ENCODE results near the gene GCFC2.

GCFC2 gene

DNA sequence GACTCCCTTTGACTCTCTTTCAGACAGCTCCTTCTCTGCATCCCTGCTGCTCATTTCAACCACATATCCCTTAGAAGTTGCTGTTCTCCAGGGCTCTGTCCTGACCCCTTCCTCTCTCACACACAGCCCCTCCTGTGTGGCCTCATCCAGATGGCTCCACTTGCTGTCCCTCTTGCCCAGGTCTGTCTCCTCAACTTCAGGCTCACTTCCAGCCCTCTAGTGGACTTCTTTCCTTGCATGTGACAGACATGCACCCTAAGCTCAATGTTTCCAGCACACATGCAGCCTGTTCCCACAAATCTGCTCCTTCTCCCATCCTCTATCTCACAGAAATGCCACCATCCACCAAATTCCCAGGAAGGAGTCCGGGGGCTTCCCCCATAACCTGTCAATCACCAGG is 73.1 kb downstream of the GCFC2 start:
- Histone ChIP-seq H3K23ac (ENCODE audit: low read length in 2 of 2) (no peak overlapping the region), H4K8ac (ENCODE audit: low read length) (no peak overlapping the region), H2BK12ac (ENCODE audit: low read length in 2 of 2) (no peak overlapping the region), H4K91ac (ENCODE audit: low read length) (no peak overlapping the region), H3K27ac (ENCODE audit: low read length, poor library complexity, severe bottlenecking) (no peak overlapping the region), H3K4ac (ENCODE audit: low read depth in 1 of 2, low read length in 2 of 2) (no peak overlapping the region), H2AK5ac (ENCODE audit: low read length, severe bottlenecking) (no peak overlapping the region), H3K9me3 (ENCODE audit: control insufficient read depth, low read length) (no peaks in the 10 kb centered on the region), H3K4me2 (ENCODE audit: low read length, poor library complexity, severe bottlenecking) (no peak overlapping the region), H2BK5ac (ENCODE audit: low read depth, low read length, poor library complexity, severe bottlenecking) (no peak overlapping the region), H3K9ac (ENCODE audit: low read length) (no peak overlapping the region), H2AFZ (ENCODE audit: low read depth, low read length) (no peak overlapping the region), H3K36me3 (ENCODE audit: control insufficient read depth in 1 of 2, insufficient read depth in 2 of 2, low read depth in 1 of 2, low read length in 2 of 2) (no peaks in the 10 kb centered on the region), H3K4me3 (ENCODE audit: insufficient read depth in 1 of 2, low read depth in 1 of 2, low read length in 2 of 2) (no peak overlapping the region), H3K79me1 (replicated peaks; ENCODE audit: low read length, poor library complexity, severe bottlenecking) (no peaks in the 10 kb centered on the region), H2BK120ac (ENCODE audit: low read depth, low read length) (no peak overlapping the region), H3K18ac (ENCODE audit: low read depth in 1 of 2, low read length in 2 of 2) (no peak overlapping the region), H3K4me1 (ENCODE audit: control insufficient read depth, insufficient read depth, low read depth, low read length) (no peaks in the 10 kb centered on the region), H3K14ac (ENCODE audit: low read length in 2 of 2) (no peak overlapping the region), H2BK15ac (ENCODE audit: low read depth, poor library complexity, severe bottlenecking) (no peak overlapping the region), H3K27me3 (ENCODE audit: control insufficient read depth in 1 of 2, insufficient read depth in 1 of 2, low read length in 2 of 2) (peaks cover 9 to 12% of the 10 kb centered on the region in 2 experiments)
- no peak for DNase-seq
- WGBS, result 69% methylated on average over 1 of the region's 1 CpG

DNA sequence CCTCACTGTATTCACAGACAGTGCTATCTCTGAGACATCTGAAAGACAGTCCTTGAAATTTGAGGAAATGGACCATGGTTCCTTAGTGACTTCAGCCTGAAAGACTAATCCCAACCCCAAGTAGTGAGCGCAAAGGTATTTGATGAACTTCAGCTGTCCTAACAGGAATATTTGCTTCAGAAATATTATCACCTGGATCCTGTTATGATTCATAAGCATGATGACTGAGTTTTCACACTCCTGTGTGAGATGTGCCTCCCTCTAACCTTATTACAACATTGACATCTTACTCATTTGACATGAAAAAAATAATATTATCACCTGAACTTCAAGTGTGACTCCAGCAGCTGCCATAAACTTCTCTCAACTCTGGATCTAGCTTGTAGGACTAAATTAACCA is 75.8 kb downstream of the GCFC2 start:
- Histone ChIP-seq H4K8ac (ENCODE audit: low read length) (no peak overlapping the region), H3K36me3 (ENCODE audit: control insufficient read depth in 1 of 2, insufficient read depth in 2 of 2, low read depth in 1 of 2, low read length in 2 of 2) (no peaks in the 10 kb centered on the region), H3K4me2 (ENCODE audit: low read length, poor library complexity, severe bottlenecking) (no peak overlapping the region), H2BK120ac (ENCODE audit: low read depth, low read length) (no peak overlapping the region), H3K79me1 (replicated peaks; ENCODE audit: low read length, poor library complexity, severe bottlenecking) (no peaks in the 10 kb centered on the region), H3K27ac (ENCODE audit: low read length, poor library complexity, severe bottlenecking) (no peak overlapping the region), H3K23ac (ENCODE audit: low read length in 2 of 2) (no peak overlapping the region), H2AK5ac (ENCODE audit: low read length, severe bottlenecking) (no peak overlapping the region), H4K91ac (ENCODE audit: low read length) (no peak overlapping the region), H3K14ac (ENCODE audit: low read length in 2 of 2) (no peak overlapping the region), H3K4ac (ENCODE audit: low read depth in 1 of 2, low read length in 2 of 2) (no peak overlapping the region), H2BK5ac (ENCODE audit: low read depth, low read length, poor library complexity, severe bottlenecking) (no peak overlapping the region), H3K9ac (ENCODE audit: low read length) (no peak overlapping the region), H2BK12ac (ENCODE audit: low read length in 2 of 2) (no peak overlapping the region), H2AFZ (ENCODE audit: low read depth, low read length) (no peak overlapping the region), H3K9me3 (ENCODE audit: control insufficient read depth, low read length) (no peaks in the 10 kb centered on the region), H3K4me1 (ENCODE audit: control insufficient read depth, insufficient read depth, low read depth, low read length) (peaks cover 6% of the 10 kb centered on the region), H3K18ac (ENCODE audit: low read depth in 1 of 2, low read length in 2 of 2) (no peak overlapping the region), H3K27me3 (ENCODE audit: control insufficient read depth in 1 of 2, insufficient read depth in 1 of 2, low read length in 2 of 2) (peaks cover 9 to 12% of the 10 kb centered on the region in 2 experiments), H3K4me3 (ENCODE audit: insufficient read depth in 1 of 2, low read depth in 1 of 2, low read length in 2 of 2) (no peak overlapping the region), H2BK15ac (ENCODE audit: low read depth, poor library complexity, severe bottlenecking) (no peak overlapping the region)
- WGBS, result no CpG with 5 or more reads among the region's 1 CpG
- DNase-seq, result no peak

DNA sequence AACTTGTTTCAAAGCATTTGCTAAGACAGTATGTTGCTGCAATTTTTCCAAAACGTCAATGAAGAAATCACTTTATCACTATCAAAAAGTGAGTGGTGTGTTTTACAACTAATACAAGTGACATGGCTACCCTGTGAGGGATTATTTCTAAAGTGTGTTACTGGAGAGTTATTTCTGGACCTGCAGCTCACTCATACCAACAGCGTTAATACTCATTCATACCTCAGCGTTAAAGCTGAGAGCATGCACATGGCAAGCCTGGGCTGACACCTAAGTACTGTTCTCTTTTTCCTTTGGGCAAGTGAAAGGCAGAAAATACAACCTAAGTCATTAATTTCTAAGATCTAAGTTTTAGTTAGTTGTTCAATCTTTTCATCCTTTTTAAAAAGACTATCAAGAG is 77.1 kb downstream of the GCFC2 start:
- WGBS, result no CpG with 5 or more reads among the region's 3 CpGs
- no peak overlapping the region for H2BK15ac ChIP-seq (ENCODE audit: low read depth, poor library complexity, severe bottlenecking)
- H3K23ac ChIP-seq (ENCODE audit: low read length in 2 of 2), result no peak overlapping the region
- H3K9ac ChIP-seq (ENCODE audit: low read length), result no peak overlapping the region
- no peak overlapping the region for H3K4ac ChIP-seq (ENCODE audit: low read depth in 1 of 2, low read length in 2 of 2)
- H3K4me3 ChIP-seq (ENCODE audit: insufficient read depth in 1 of 2, low read depth in 1 of 2, low read length in 2 of 2), result no peak overlapping the region
- no peak overlapping the region for H2BK12ac ChIP-seq (ENCODE audit: low read length in 2 of 2)
- H2AFZ ChIP-seq (ENCODE audit: low read depth, low read length), result no peak overlapping the region
- no peaks in the 10 kb centered on the region for H3K36me3 ChIP-seq (ENCODE audit: control insufficient read depth in 1 of 2, insufficient read depth in 2 of 2, low read depth in 1 of 2, low read length in 2 of 2)
- no peak overlapping the region for H4K91ac ChIP-seq (ENCODE audit: low read length)
- H3K4me1 ChIP-seq (ENCODE audit: control insufficient read depth, insufficient read depth, low read depth, low read length), result peaks cover 6% of the 10 kb centered on the region
- H3K18ac ChIP-seq (ENCODE audit: low read depth in 1 of 2, low read length in 2 of 2), result no peak overlapping the region
- H3K4me2 ChIP-seq (ENCODE audit: low read length, poor library complexity, severe bottlenecking), result no peak overlapping the region
- H3K79me1 ChIP-seq (replicated peaks; ENCODE audit: low read length, poor library complexity, severe bottlenecking), result no peaks in the 10 kb centered on the region
- DNase-seq, result no peak
- H4K8ac ChIP-seq (ENCODE audit: low read length), result no peak overlapping the region
- peaks cover 9% of the 10 kb centered on the region in 2 experiments for H3K27me3 ChIP-seq (ENCODE audit: control insufficient read depth in 1 of 2, insufficient read depth in 1 of 2, low read length in 2 of 2)
- H2AK5ac ChIP-seq (ENCODE audit: low read length, severe bottlenecking), result no peak overlapping the region
- H2BK120ac ChIP-seq (ENCODE audit: low read depth, low read length), result no peak overlapping the region
- H3K14ac ChIP-seq (ENCODE audit: low read length in 2 of 2), result no peak overlapping the region
- H3K9me3 ChIP-seq (ENCODE audit: control insufficient read depth, low read length), result no peaks in the 10 kb centered on the region
- no peak overlapping the region for H2BK5ac ChIP-seq (ENCODE audit: low read depth, low read length, poor library complexity, severe bottlenecking)
- H3K27ac ChIP-seq (ENCODE audit: low read length, poor library complexity, severe bottlenecking), result no peak overlapping the region

DNA sequence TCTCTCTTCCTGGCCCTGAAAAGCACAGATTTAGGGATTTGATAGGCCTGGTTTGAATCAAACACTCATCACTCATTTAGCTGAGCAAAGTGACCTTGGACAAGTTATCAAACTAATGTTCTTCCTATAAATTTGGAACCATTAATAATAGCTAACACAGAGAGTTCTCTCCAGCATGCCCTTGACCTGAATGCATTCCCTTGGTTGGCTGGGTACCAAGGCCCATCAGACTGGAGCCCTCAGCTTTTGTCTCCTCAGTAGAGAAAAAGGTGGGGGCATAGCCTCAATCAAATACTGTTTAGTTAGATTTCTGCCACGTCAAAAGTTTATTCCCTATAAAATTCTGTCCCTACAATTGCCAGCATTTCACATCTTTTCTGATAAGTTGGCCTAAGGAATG is 77.9 kb downstream of the GCFC2 start:
- H2BK15ac ChIP-seq (ENCODE audit: low read depth, poor library complexity, severe bottlenecking), result no peak overlapping the region
- no peak overlapping the region for H2BK5ac ChIP-seq (ENCODE audit: low read depth, low read length, poor library complexity, severe bottlenecking)
- H2AFZ ChIP-seq (ENCODE audit: low read depth, low read length), result no peak overlapping the region
- no peak for DNase-seq
- no peak overlapping the region for H3K14ac ChIP-seq (ENCODE audit: low read length in 2 of 2)
- WGBS, result no CpG with 5 or more reads among the region's 1 CpG
- H3K79me1 ChIP-seq (replicated peaks; ENCODE audit: low read length, poor library complexity, severe bottlenecking), result no peaks in the 10 kb centered on the region
- no peak overlapping the region for H3K9ac ChIP-seq (ENCODE audit: low read length)
- no peaks in the 10 kb centered on the region for H3K9me3 ChIP-seq (ENCODE audit: control insufficient read depth, low read length)
- no peak overlapping the region for H4K91ac ChIP-seq (ENCODE audit: low read length)
- no peak overlapping the region for H4K8ac ChIP-seq (ENCODE audit: low read length)
- no peak overlapping the region for H3K4ac ChIP-seq (ENCODE audit: low read depth in 1 of 2, low read length in 2 of 2)
- peaks cover 6% of the 10 kb centered on the region for H3K4me1 ChIP-seq (ENCODE audit: control insufficient read depth, insufficient read depth, low read depth, low read length)
- no peak overlapping the region for H3K27ac ChIP-seq (ENCODE audit: low read length, poor library complexity, severe bottlenecking)
- H2BK12ac ChIP-seq (ENCODE audit: low read length in 2 of 2), result no peak overlapping the region
- no peak overlapping the region for H3K18ac ChIP-seq (ENCODE audit: low read depth in 1 of 2, low read length in 2 of 2)
- no peak overlapping the region for H2BK120ac ChIP-seq (ENCODE audit: low read depth, low read length)
- peaks cover under 1 to 6% of the 10 kb centered on the region in 2 experiments for H3K27me3 ChIP-seq (ENCODE audit: control insufficient read depth in 1 of 2, insufficient read depth in 1 of 2, low read length in 2 of 2)
- no peak overlapping the region for H3K23ac ChIP-seq (ENCODE audit: low read length in 2 of 2)
- no peak overlapping the region for H2AK5ac ChIP-seq (ENCODE audit: low read length, severe bottlenecking)
- no peak overlapping the region for H3K4me3 ChIP-seq (ENCODE audit: insufficient read depth in 1 of 2, low read depth in 1 of 2, low read length in 2 of 2)
- H3K4me2 ChIP-seq (ENCODE audit: low read length, poor library complexity, severe bottlenecking), result no peak overlapping the region
- H3K36me3 ChIP-seq (ENCODE audit: control insufficient read depth in 1 of 2, insufficient read depth in 2 of 2, low read depth in 1 of 2, low read length in 2 of 2), result no peaks in the 10 kb centered on the region
